Thoracic aorta (tissue), 2 donors: Measurements from ENCODE around the gene CDC25B. TPM values are rescaled to one million over a fixed set of nuclear protein-coding genes. Genes with fewer than 3 reads are reported as not detected.

Experiments used
- ATAC-seq: fragments of 150-250 bp; one replicate; pipeline ENCODE4 v1.8.0; 2017; ENCODE audit warnings: low read depth; ENCODE audit not compliant: insufficient number of reproducible peaks, low FRiP score
- DNase-seq: peaks from one replicate; pipeline ENCODE4 v3.0.0-alpha.2; 2020; ENCODE audit warnings: low spot score
- H3K27ac ChIP-seq, 2 donors: fragments of 200-600 bp; sonication (generic); 1 replicate in 1 of 2; 2 replicates in 1 of 2; pipeline ENCODE4 v1.5.1; 2016; ENCODE audit warnings: mild to moderate bottlenecking in 2 of 2, moderate library complexity in 2 of 2
- H3K27me3 ChIP-seq: fragments of 200-600 bp; sonication (generic); replicated peaks from 2 replicates; pipeline ENCODE4 v1.6.0; 2016; ENCODE audit warnings: mild to moderate bottlenecking; ENCODE audit not compliant: insufficient read depth
- H3K36me3 ChIP-seq: fragments of 200-600 bp; sonication (generic); one replicate; pipeline ENCODE4 v1.5.1; 2016
- H3K4me1 ChIP-seq, 2 donors: fragments of 200-600 bp; sonication (generic); 1 replicate in 1 of 2; 2 replicates in 1 of 2; pipeline versions ENCODE4 v1.5.1 to v1.6.0; 2016; ENCODE audit warnings: low read depth in 2 of 2, mild to moderate bottlenecking in 1 of 2; ENCODE audit not compliant: control insufficient read depth in 1 of 2
- H3K4me3 ChIP-seq: fragments of 200-600 bp; sonication (generic); 2 replicates; pipeline ENCODE4 v1.5.1; 2016; ENCODE audit warnings: mild to moderate bottlenecking
- H3K9me3 ChIP-seq: fragments of 200-600 bp; sonication (generic); 2 replicates; pipeline ENCODE4 v1.5.1; 2016
- CTCF ChIP-seq: fragments of 200-600 bp; sonication (generic); IDR thresholded peaks from one replicate; pipeline ENCODE4 v1.5.1; 2019; ENCODE audit warnings: antibody characterized with exemption
- total RNA-seq, 2 donors: library from RNA; depleted of rRNA; stranded (reverse); fragments of >200 nt; gene quantifications; one replicate each; pipeline versions ENCODE4 v1.1.0 to v1.2.3, GENCODE V29; 2016

Gene CDC25B
- total RNA-seq, 2 donors from 2014 or later: 28.4 to 41.8 TPM

GRCh38 chr20:3847429-3847940 is 51.4 kb downstream of the CDC25B start:
- no peaks in the 10 kb centered on the region for H3K9me3 ChIP-seq
- ATAC-seq: no peak

GRCh38 chr20:3848565-3848964 is 52.5 kb downstream of the CDC25B start:
- Histone ChIP-seq H3K4me3 (no peak overlapping the region), H3K36me3 (no peaks in the 10 kb centered on the region), H3K27me3 (no peaks in the 10 kb centered on the region), H3K27ac (no peak overlapping the region), H3K9me3 (no peaks in the 10 kb centered on the region), H3K4me1 (peaks cover 5 to 17% of the 10 kb centered on the region in 2 donors)
- no peak for DNase-seq
- no peak for ATAC-seq
- no peak for TF ChIP-seq CTCF

More at GRCh38 chr20:3847429-3847940, 51.4 kb downstream of the CDC25B start:
- H3K4me3 ChIP-seq: peak overlapping the region; percentile 91
- H3K27ac ChIP-seq: peak overlapping the region; percentile 90 to 96
- H3K36me3 ChIP-seq: no peaks in the 10 kb centered on the region
- TF ChIP-seq CTCF: no peak
- H3K27me3 ChIP-seq: no peaks in the 10 kb centered on the region
- DNase-seq: no peak
- peaks cover 5 to 17% of the 10 kb centered on the region in 2 donors for H3K4me1 ChIP-seq

- Histone ChIP-seq H3K27me3 (no peaks in the 10 kb centered on the region), H3K4me3 (no peak overlapping the region), H3K4me1 (no peaks in the 10 kb centered on the region), H3K27ac (no peak overlapping the region), H3K9me3 (no peaks in the 10 kb centered on the region), H3K36me3 (peaks cover 40% of the 10 kb centered on the region)
- DNase-seq: no peak
- no peak for ATAC-seq
- no peak for TF ChIP-seq CTCF
Measured at GRCh38 chr20:3854462-3854871, 58.4 kb downstream of the CDC25B start.

Other genes with a start within 250 kb of the CDC25B start
- not detected for gene GFRA4, start 132.9 kb upstream of the CDC25B start, total RNA-seq
- 100 to 1,000 TPM; 113 to 177 TPM for gene ADAM33, start 114.3 kb upstream of the CDC25B start, total RNA-seq
- 10 to 100 TPM; 12.2 to 45.5 TPM for gene SIGLEC1, start 83.7 kb upstream of the CDC25B start, total RNA-seq
- gene HSPA12B, start 63.6 kb upstream of the CDC25B start, total RNA-seq: 1 to 10 TPM; 4.6 to 6.5 TPM
- 10 to 100 TPM in 1 of 2 donors, 1 to 10 TPM in 1; 7.8 to 20.4 TPM for gene ADISSP, start 28.6 kb upstream of the CDC25B start, total RNA-seq
- under 1 TPM in 1 of 2 donors, not detected in 1; 0.27 TPM for gene SPEF1, start 14.9 kb upstream of the CDC25B start, total RNA-seq
- 100 to 1,000 TPM in 1 of 2 donors, 10 to 100 TPM in 1; 97.2 to 114 TPM for gene CENPB, start 9.6 kb upstream of the CDC25B start, total RNA-seq
- 10 to 100 TPM; 12.3 to 18.0 TPM for gene AP5S1, start 24.2 kb downstream of the CDC25B start, total RNA-seq
- gene MAVS, start 50.5 kb downstream of the CDC25B start, total RNA-seq: 10 to 100 TPM; 35.2 to 42.1 TPM
- 100 to 1,000 TPM in 1 of 2 donors, 10 to 100 TPM in 1; 58.3 to 113 TPM for gene PANK2, start 93.1 kb downstream of the CDC25B start, total RNA-seq
- gene RNF24, start 219.2 kb downstream of the CDC25B start, total RNA-seq: 10 to 100 TPM; 34.0 to 73.4 TPM